Fibroblast of lung (primary cell): ENCODE data around the gene SDK1.

ENCODE experiments used
- EZH2 ChIP-seq: IDR thresholded peaks from 2 replicates; pipeline ENCODE4 v1.5.1; 2012; ENCODE audit warnings: low read length, control low read depth, mild to moderate bottlenecking; ENCODE audit errors: missing control alignments
- TF ChIP-seq, protein P1 (sequence below), 2 donors: IDR thresholded peaks in 1 of 2; conservative IDR thresholded peaks in 1 of 2; 1 replicate in 1 of 2; 2 replicates in 1 of 2; pipeline ENCODE4 v1.5.1; 2011 to 2012; ENCODE audit warnings: low read length in 2 of 2, control low read depth in 1 of 2, inconsistent platforms in 1 of 2, low read depth in 1 of 2, mild to moderate bottlenecking in 1 of 2

DNA sequence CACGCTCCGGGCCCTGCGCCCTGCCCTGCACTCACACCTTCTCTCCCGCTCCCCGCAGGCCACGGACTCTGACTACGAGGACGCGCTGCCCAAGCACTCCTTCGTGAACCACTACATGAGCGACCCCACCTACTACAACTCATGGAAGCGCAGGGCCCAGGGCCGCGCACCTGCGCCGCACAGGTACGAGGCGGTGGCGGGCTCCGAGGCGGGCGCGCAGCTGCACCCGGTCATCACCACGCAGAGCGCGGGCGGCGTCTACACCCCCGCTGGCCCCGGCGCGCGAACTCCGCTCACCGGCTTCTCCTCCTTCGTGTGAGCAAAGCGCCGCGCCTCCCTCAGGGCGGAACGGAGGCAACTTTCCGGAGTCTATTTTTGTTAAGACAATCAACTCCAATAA is 964.0 kb downstream of the SDK1 start:
- TF ChIP-seq, protein P1, sequence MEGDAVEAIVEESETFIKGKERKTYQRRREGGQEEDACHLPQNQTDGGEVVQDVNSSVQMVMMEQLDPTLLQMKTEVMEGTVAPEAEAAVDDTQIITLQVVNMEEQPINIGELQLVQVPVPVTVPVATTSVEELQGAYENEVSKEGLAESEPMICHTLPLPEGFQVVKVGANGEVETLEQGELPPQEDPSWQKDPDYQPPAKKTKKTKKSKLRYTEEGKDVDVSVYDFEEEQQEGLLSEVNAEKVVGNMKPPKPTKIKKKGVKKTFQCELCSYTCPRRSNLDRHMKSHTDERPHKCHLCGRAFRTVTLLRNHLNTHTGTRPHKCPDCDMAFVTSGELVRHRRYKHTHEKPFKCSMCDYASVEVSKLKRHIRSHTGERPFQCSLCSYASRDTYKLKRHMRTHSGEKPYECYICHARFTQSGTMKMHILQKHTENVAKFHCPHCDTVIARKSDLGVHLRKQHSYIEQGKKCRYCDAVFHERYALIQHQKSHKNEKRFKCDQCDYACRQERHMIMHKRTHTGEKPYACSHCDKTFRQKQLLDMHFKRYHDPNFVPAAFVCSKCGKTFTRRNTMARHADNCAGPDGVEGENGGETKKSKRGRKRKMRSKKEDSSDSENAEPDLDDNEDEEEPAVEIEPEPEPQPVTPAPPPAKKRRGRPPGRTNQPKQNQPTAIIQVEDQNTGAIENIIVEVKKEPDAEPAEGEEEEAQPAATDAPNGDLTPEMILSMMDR (conservative IDR thresholded peaks at IDR 0.05 in 1 of 2, IDR thresholded peaks at IDR 0.05 in 1 of 2; ENCODE audit: low read depth in 1 of 2, low read length in 2 of 2), result no peak
- no peak for TF ChIP-seq EZH2
